Measurements from ENCODE around the gene SORCS2. TPM values are rescaled to one million over a fixed set of nuclear protein-coding genes. Genes with fewer than 3 reads are reported as not detected.

SORCS2 gene
- total RNA-seq, 1 experiment from 2014 or later: 4.1 TPM

DNA sequence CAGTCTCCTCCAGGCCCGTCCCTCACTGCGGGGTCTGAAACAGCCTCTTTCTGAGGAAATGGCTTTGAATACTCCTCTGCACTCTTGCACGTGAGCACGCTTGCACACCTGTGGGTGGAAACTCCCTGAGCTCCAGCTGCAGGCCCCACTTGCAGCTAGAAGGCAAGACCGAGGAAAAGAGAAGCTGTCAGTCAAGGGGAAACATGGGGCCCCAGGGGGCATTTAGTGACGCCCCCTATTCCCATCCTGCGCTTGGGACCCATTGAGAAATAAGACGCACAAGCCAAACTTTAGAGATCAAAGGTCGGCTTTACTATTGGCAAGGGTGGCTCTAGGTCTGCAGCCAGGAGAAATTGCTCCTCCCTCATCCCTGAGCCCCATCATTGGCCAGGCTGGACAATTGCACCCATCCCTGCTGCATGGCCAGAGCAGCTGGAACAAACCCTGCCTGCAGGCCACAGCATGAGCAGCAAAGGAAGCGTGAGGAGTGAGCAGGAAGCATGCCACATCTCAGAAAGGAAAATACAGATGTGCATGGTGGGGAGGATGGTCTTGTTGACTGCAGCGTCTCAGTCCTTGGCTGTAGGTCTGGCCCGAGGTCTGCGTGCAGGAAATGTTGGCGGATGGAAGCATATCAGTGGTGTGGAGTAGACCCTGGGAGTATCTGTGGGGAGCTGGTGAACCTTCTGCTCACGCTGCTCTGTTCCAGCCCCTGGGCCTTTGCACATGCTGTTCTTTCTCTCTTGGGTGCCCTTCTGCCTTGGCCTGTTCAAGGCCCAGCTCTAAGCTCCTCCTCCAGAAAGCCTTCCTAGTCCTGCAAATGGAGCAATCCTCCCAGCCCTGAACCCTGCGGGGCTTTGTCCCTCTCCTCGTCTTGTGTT, 148.5 kb downstream of the SORCS2 start:
- ATAC-seq: no peak
- no peak overlapping the region for H3K4me3 ChIP-seq (ENCODE audit: low read length)
- H2AFZ ChIP-seq (ENCODE audit: low read length): no peak overlapping the region
- no peaks in the 10 kb centered on the region for H3K9me2 ChIP-seq (replicated peaks; ENCODE audit: low read length)
- CTCF ChIA-PET: interaction anchor here (0.9 kb wide), 1 partner anchor 12 kb away, joined by 3 read pairs; no protein-coding TSS in a partner anchor
- H3K27ac ChIP-seq (ENCODE audit: low read length): no peak overlapping the region
- no TSS peak for BruUV-seq (replicated peaks)
- no peaks in the 10 kb centered on the region for H3K36me3 ChIP-seq (ENCODE audit: low read depth, low read length)
- no peak for DNase-seq
- no peak overlapping the region for H3K4me2 ChIP-seq (ENCODE audit: low read length)
- no peak overlapping the region for H3K9ac ChIP-seq (ENCODE audit: low read length)
- TF ChIP-seq EZH2 (IDR thresholded peaks at IDR 0.05; ENCODE audit: low read length, unreplicated experiment) (no peak), EZH2phosphoT487 (IDR thresholded peaks at IDR 0.05; ENCODE audit: borderline replicate concordance, low read length) (no peak)
- TF ChIP-seq, protein P1, sequence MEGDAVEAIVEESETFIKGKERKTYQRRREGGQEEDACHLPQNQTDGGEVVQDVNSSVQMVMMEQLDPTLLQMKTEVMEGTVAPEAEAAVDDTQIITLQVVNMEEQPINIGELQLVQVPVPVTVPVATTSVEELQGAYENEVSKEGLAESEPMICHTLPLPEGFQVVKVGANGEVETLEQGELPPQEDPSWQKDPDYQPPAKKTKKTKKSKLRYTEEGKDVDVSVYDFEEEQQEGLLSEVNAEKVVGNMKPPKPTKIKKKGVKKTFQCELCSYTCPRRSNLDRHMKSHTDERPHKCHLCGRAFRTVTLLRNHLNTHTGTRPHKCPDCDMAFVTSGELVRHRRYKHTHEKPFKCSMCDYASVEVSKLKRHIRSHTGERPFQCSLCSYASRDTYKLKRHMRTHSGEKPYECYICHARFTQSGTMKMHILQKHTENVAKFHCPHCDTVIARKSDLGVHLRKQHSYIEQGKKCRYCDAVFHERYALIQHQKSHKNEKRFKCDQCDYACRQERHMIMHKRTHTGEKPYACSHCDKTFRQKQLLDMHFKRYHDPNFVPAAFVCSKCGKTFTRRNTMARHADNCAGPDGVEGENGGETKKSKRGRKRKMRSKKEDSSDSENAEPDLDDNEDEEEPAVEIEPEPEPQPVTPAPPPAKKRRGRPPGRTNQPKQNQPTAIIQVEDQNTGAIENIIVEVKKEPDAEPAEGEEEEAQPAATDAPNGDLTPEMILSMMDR (conservative IDR thresholded peaks at IDR 0.05; ENCODE audit: low read depth, low read length): no peak
- H4K20me1 ChIP-seq (ENCODE audit: low read length): no peaks in the 10 kb centered on the region
- no peaks in the 10 kb centered on the region for H3K4me1 ChIP-seq (ENCODE audit: insufficient read depth, low read length)
- H3K79me2 ChIP-seq (ENCODE audit: low read length): no peaks in the 10 kb centered on the region
- H3K9me3 ChIP-seq (ENCODE audit: low read length): no peaks in the 10 kb centered on the region
- no peaks in the 10 kb centered on the region for H3K27me3 ChIP-seq (ENCODE audit: low read length)
- H3F3A ChIP-seq (ENCODE audit: low read length, unreplicated experiment): no peaks in the 10 kb centered on the region
- intact Hi-C loops (cut with micrococcal nuclease): no loop called here
- POLR2A ChIA-PET (ENCODE audit: unreplicated experiment): no interaction called here

DNA sequence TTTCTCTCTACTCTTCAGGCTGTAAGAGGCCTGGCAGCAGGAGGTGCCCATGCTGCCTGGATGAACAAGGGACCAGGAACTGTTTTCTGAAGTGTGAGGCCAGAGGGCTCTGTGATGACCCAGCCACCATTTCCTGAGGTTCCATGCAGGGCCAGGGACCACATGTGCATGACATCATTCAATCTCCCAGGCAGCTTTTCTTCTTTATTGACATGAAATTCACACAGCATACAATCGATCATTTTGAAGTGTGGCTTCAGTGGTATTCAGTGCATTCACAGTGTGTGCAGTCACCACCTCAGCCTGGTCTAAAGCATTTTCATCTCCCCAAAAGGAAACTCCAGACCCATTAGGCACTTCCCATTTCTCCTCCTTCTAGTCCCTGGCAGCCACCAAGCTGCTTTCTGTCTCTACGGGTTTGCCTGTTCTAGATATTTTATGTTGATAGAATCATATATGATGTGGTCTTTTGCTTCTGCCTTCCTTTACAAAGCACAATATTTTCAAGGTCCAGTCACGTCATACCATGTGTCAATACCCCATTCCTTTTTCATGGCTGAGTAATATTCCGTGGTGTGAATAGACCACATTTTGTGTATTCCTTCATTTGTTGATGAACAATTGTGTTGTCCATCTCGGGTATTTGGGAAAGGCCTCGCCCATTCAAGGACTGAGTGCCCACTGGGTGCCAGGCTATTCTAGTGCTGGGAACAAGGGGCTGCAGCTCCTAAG, 149.3 kb downstream of the SORCS2 start:
- Histone ChIP-seq H3K27me3 (ENCODE audit: low read length) (no peaks in the 10 kb centered on the region), H3K36me3 (ENCODE audit: low read depth, low read length) (no peaks in the 10 kb centered on the region), H3K4me1 (ENCODE audit: insufficient read depth, low read length) (no peaks in the 10 kb centered on the region), H4K20me1 (ENCODE audit: low read length) (no peaks in the 10 kb centered on the region), H3K4me3 (ENCODE audit: low read length) (no peak overlapping the region), H3K9me2 (replicated peaks; ENCODE audit: low read length) (no peaks in the 10 kb centered on the region), H3F3A (ENCODE audit: low read length, unreplicated experiment) (no peaks in the 10 kb centered on the region), H3K79me2 (ENCODE audit: low read length) (no peaks in the 10 kb centered on the region), H3K27ac (ENCODE audit: low read length) (no peak overlapping the region), H3K4me2 (ENCODE audit: low read length) (no peak overlapping the region), H3K9ac (ENCODE audit: low read length) (no peak overlapping the region), H3K9me3 (ENCODE audit: low read length) (no peaks in the 10 kb centered on the region), H2AFZ (ENCODE audit: low read length) (no peak overlapping the region)
- ChIA-PET CTCF (interaction anchor here (0.9 kb wide), 1 partner anchor 13 kb away, joined by 3 read pairs; no protein-coding TSS in a partner anchor), POLR2A (ENCODE audit: unreplicated experiment) (no interaction called here)
- intact Hi-C loops (cut with micrococcal nuclease): no loop called here
- no peak for ATAC-seq
- no TSS peak for BruUV-seq (replicated peaks)
- DNase-seq: no peak
- TF ChIP-seq EZH2phosphoT487 (IDR thresholded peaks at IDR 0.05; ENCODE audit: borderline replicate concordance, low read length): no peak
- TF ChIP-seq, protein P1 (conservative IDR thresholded peaks at IDR 0.05; ENCODE audit: low read depth, low read length): no peak
- TF ChIP-seq EZH2 (IDR thresholded peaks at IDR 0.05; ENCODE audit: low read length, unreplicated experiment): no peak

Measured in PC-3 (cell line).